ENCODE measurements around the gene FSHR.

DNA sequence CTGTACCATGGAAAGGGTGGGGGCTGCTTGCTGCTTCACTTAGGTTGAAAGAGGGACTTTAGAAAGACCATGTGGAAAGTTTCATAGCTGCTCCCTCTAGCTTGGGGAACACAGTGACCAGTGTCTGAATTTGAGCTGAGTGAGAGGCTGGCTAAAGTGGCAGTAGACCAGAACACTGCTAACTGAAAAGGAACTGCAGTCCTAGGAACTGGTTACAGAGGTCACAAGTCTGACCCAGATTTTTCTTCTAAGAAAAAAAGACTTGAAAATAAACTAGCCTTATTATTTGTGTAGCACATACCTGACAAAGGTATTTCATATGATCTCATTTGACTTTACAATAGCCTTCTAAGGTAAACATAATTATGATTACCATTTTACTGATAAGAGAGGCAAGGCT, 153.6 kb downstream of the FSHR start:
- no peak for TF ChIP-seq NFRKB (IDR thresholded peaks at IDR 0.05)
- TF ChIP-seq BHLHE40 (IDR thresholded peaks at IDR 0.05; ENCODE audit: borderline replicate concordance), result no peak
- no peak for TF ChIP-seq FOXK2 (IDR thresholded peaks at IDR 0.05)
- TF ChIP-seq HDGF (IDR thresholded peaks at IDR 0.05; ENCODE audit: borderline replicate concordance), result no peak
- TF ChIP-seq SP1 (IDR thresholded peaks at IDR 0.05), result no peak
- no peak for TF ChIP-seq SUZ12 (IDR thresholded peaks at IDR 0.05)
- no peak for TF ChIP-seq ELF4 (IDR thresholded peaks at IDR 0.05)
- TF ChIP-seq FOXA1 (IDR thresholded peaks at IDR 0.05), result no peak
- TF ChIP-seq TARDBP (IDR thresholded peaks at IDR 0.05), result no peak
- no peak for TF ChIP-seq ZNF384 (IDR thresholded peaks at IDR 0.05)
- TF ChIP-seq, protein P1, sequence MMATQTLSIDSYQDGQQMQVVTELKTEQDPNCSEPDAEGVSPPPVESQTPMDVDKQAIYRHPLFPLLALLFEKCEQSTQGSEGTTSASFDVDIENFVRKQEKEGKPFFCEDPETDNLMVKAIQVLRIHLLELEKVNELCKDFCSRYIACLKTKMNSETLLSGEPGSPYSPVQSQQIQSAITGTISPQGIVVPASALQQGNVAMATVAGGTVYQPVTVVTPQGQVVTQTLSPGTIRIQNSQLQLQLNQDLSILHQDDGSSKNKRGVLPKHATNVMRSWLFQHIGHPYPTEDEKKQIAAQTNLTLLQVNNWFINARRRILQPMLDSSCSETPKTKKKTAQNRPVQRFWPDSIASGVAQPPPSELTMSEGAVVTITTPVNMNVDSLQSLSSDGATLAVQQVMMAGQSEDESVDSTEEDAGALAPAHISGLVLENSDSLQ (IDR thresholded peaks at IDR 0.05), result no peak
- no peak for TF ChIP-seq ARNT (IDR thresholded peaks at IDR 0.05)
- TF ChIP-seq LEF1 (IDR thresholded peaks at IDR 0.05; ENCODE audit: borderline replicate concordance), result no peak
- TF ChIP-seq CTBP1 (IDR thresholded peaks at IDR 0.05; ENCODE audit: borderline replicate concordance), result no peak
